GM12878 (cell line): ENCODE data around the gene FBXW9. TPM values are rescaled to one million over a fixed set of nuclear protein-coding genes. Genes with fewer than 3 reads are reported as not detected.
A peak's percentile ranks its signal among the peaks of the same experiment; 100 is the strongest.
"Not testable (repeated sequence)": the region's sequence is repeated elsewhere in the genome, so short reads cannot be mapped to it uniquely, and the experiment has no call there.

Experiments used
- ATAC-seq: fragments of 200-7000 bp; cut with Tn5 transposase; 3 replicates; pipeline ENCODE4 v1.9.1; 2020; ENCODE audit warnings: mild to moderate bottlenecking, moderate library complexity
- BruUV-seq: library from RNA; stranded (reverse); fragments of 400-500 nt; replicated peaks from 2 replicates; lab custom pipeline; 2021; lab: Mats Ljungman, UMichigan
- CTCF ChIA-PET: fragments of 300-600 bp; sonication (Branson Sonifier 250); formaldehyde crosslinking; extraction: SDS; loops from one replicate; lab custom pipeline; 2021; ENCODE audit warnings: inconsistent platforms; lab: Yijun Ruan, JAX
- POLR2A ChIA-PET: fragments of 350-600 bp; formaldehyde crosslinking; extraction: SDS; loops from one replicate; lab custom pipeline; 2021; ENCODE audit warnings: inconsistent platforms; lab: Charles Lee
- RAD21 ChIA-PET: fragments of 300-600 bp; sonication (Branson Sonifier 250); formaldehyde crosslinking; loops from one replicate; lab custom pipeline; 2023; ENCODE audit warnings: antibody characterized with exemption; ENCODE audit not compliant: unreplicated experiment; lab: Charles Lee
- SMC1A ChIA-PET: fragments of 300-600 bp; sonication (Branson Sonifier 250); formaldehyde crosslinking; loops from one replicate; lab custom pipeline; 2023; ENCODE audit not compliant: unreplicated experiment, uncharacterized antibody; lab: Charles Lee
- DNase-seq: peaks from one replicate; pipeline ENCODE4 v3.0.0-alpha.2; 2011; ENCODE audit warnings: low read depth, low spot score
- FAIRE-seq: peaks from 3 replicates; lab custom pipeline; 2011; peaks lifted over from hg19 to GRCh38; lab: Jason Lieb, UNC
- H2AFZ ChIP-seq: 2 replicates; pipeline ENCODE4 v1.6.0; 2011; ENCODE audit warnings: low read depth, low read length, control low read depth; ENCODE audit not compliant: control insufficient read depth
- H3K27ac ChIP-seq: 2 replicates; pipeline ENCODE4 v1.5.1; 2011; ENCODE audit warnings: control low read depth; ENCODE audit not compliant: control insufficient read depth, insufficient read depth
- H3K27me3 ChIP-seq, 2 experiments: replicated peaks in 1 of 2; 2 replicates each; pipeline versions ENCODE4 v1.6.0 to v1.6.1; 2011; ENCODE audit warnings: low read length in 1 of 2; ENCODE audit not compliant: control insufficient read depth in 2 of 2, insufficient read depth in 2 of 2
- H3K36me3 ChIP-seq, 2 experiments: 2 replicates each; pipeline ENCODE4 v1.5.1; 2011; ENCODE audit warnings: low read length in 1 of 2; ENCODE audit not compliant: control insufficient read depth in 2 of 2, insufficient read depth in 2 of 2
- H3K4me1 ChIP-seq: 2 replicates; pipeline ENCODE4 v1.6.1; 2011; ENCODE audit warnings: mild to moderate bottlenecking, low read length, moderate library complexity, mixed read lengths; ENCODE audit not compliant: control insufficient read depth, insufficient read depth
- H3K4me2 ChIP-seq: 2 replicates; pipeline ENCODE4 v1.6.0; 2011; ENCODE audit warnings: control low read depth; ENCODE audit not compliant: control insufficient read depth, insufficient read depth
- H3K4me3 ChIP-seq: fragments of 200-600 bp; sonication (generic); 2 replicates; pipeline ENCODE4 v1.5.1; 2016
- H3K79me2 ChIP-seq: 2 replicates; pipeline ENCODE4 v1.6.0; 2011; ENCODE audit warnings: low read length; ENCODE audit not compliant: control insufficient read depth, insufficient read depth
- H3K9ac ChIP-seq: 2 replicates; pipeline ENCODE4 v1.8.0; 2011; ENCODE audit warnings: low read length, control low read depth, mixed read lengths; ENCODE audit not compliant: control insufficient read depth, insufficient read depth
- H3K9me3 ChIP-seq: replicated peaks from 3 replicates; pipeline ENCODE4 v1.5.1; 2011; ENCODE audit warnings: mild to moderate bottlenecking, low read length; ENCODE audit not compliant: control insufficient read depth, insufficient read depth
- H4K20me1 ChIP-seq: 2 replicates; pipeline ENCODE4 v1.6.0; 2011; ENCODE audit not compliant: control insufficient read depth, insufficient read depth
- CTCF ChIP-seq, 3 experiments: IDR thresholded peaks in 2 of 3; conservative IDR thresholded peaks in 1 of 3; 2 replicates each; pipeline ENCODE4 v1.5.1; 2011; ENCODE audit warnings: low read depth in 3 of 3, low read length in 3 of 3, mild to moderate bottlenecking in 3 of 3, control low read depth in 2 of 3, moderate library complexity in 2 of 3, inconsistent platforms in 1 of 3, mixed read lengths in 1 of 3; ENCODE audit not compliant: control insufficient read depth in 2 of 3, insufficient read depth in 1 of 3; ENCODE audit errors: extremely low read depth in 1 of 3
- FOXM1 ChIP-seq: IDR thresholded peaks from 2 replicates; pipeline ENCODE4 v1.6.1; 2012; ENCODE audit warnings: low read depth, mild to moderate bottlenecking, inconsistent platforms, low read length, moderate library complexity
- NFIC ChIP-seq: IDR thresholded peaks from 2 replicates; pipeline ENCODE4 v1.6.1; 2012; ENCODE audit warnings: low read depth, mild to moderate bottlenecking, inconsistent platforms, low read length, moderate library complexity
- WGBS: methylation state at CpG from one replicate; pipeline ENCODE4 v1.1.6; 2016; ENCODE audit warnings: low lambda C conversion rate; ENCODE audit not compliant: insufficient replicate concordance, insufficient coverage; ENCODE audit errors: missing lambda C conversion rate; 5-methylcytosine and 5-hydroxymethylcytosine counted together
- in situ Hi-C: fragments of 300-500 bp; cut with MboI; formaldehyde crosslinking; loops from 9 replicates; pipeline ENCODE4 v1.14.3; 2018; ENCODE audit warnings: mixed read lengths
- intact Hi-C: fragments of 100-400 bp; cut with micrococcal nuclease; formaldehyde crosslinking; loops from one replicate; pipeline ENCODE4 v1.14.2; 2022; ENCODE audit not compliant: unreplicated experiment
- polyA plus RNA-seq, 11 experiments: library from polyadenylated mRNA; depleted of rRNA in 4 of 11; unstranded in 6 of 11; stranded (reverse) in 5 of 11; fragments of >200 nt; fragmentation: Nextera tagmentation in 4 of 11; fragmentation: Illumina TruSeq in 1 of 11; extraction: Ambion mirVana in 4 of 11; extraction: Trizol in 1 of 11; gene quantifications; 1 replicate in 1 of 11; 2 replicates in 10 of 11; pipeline versions ENCODE4 v1.2.1 to v1.2.3, GENCODE V29; 2011 to 2016; ENCODE audit warnings: inconsistent platforms in 2 of 11, missing spikeins in 2 of 11, low read depth in 1 of 11
- total RNA-seq, 4 experiments: library from RNA; depleted of rRNA in 3 of 4; stranded (reverse); fragments of >200 nt in 3 of 4; fragmentation: Illumina TruSeq in 1 of 4; extraction: Trizol in 1 of 4; gene quantifications; 2 replicates each; pipeline versions ENCODE4 v1.2.1 to v1.2.3, GENCODE V29; 2013 to 2021

FBXW9 gene
- total and polyA plus RNA-seq, 10 of the 15 experiments (the other 5 are each of a cell fraction or from before 2014, with no cell fraction given): 0.21 to 14.8 (median 7.3) TPM

- no peak for TF ChIP-seq CTCF (IDR thresholded peaks at IDR 0.05 in 2 of 3, conservative IDR thresholded peaks at IDR 0.05 in 1 of 3; ENCODE audit: control insufficient read depth in 2 of 3, extremely low read depth in 1 of 3, insufficient read depth in 1 of 3, low read depth in 3 of 3, low read length in 3 of 3)
- TF ChIP-seq FOXM1: no peak
- TF ChIP-seq NFIC: no peak
Measured at GRCh38 chr19:12698138-12698537, 1.7 kb upstream of the FBXW9 start (continued).

GRCh38 chr19:12697425-12697824 is 994 bp upstream of the FBXW9 start:
- H2AFZ ChIP-seq, H4K20me1 ChIP-seq, H3K9me3 ChIP-seq, H3K9ac ChIP-seq, in situ Hi-C loops, H3K79me2 ChIP-seq, intact Hi-C loops, FAIRE-seq, H3K4me1 ChIP-seq, BruUV-seq, H3K27me3 ChIP-seq, ATAC-seq, DNase-seq: not testable (repeated sequence)
- Histone ChIP-seq H3K27ac (peak overlapping the region; percentile 83; the same call in 1 of the 2 replicates), H3K36me3 (peaks cover 6 to 15% of the 10 kb centered on the region in 2 experiments; a peak in 3 of 4 replicates), H3K4me3 (peak overlapping the region; percentile 85), H3K4me2 (peak overlapping the region; percentile 96)
- SMC1A ChIA-PET: interaction anchor here (0.6 to 1.1 kb wide), 3 partner anchors 20 to 1760 kb away, joined by 3 to 4 read pairs (median 3); no protein-coding TSS in a partner anchor
- CTCF ChIA-PET: interaction anchor here (1.2 to 1.5 kb wide), 2 partner anchors 20 to 150 kb away, joined by 4 to 5 read pairs; no protein-coding TSS in a partner anchor
- WGBS: 92% methylated on average over 22 of the region's 22 CpGs
- RAD21 ChIA-PET: interaction anchor here (1.0 kb wide), 1 partner anchor 130 kb away, joined by 3 read pairs; no protein-coding TSS in a partner anchor
- POLR2A ChIA-PET: interaction anchor here (0.6 to 1.4 kb wide), 3 partner anchors 11 to 81 kb away, joined by 3 to 5 read pairs (median 4); no protein-coding TSS in a partner anchor
